Stimulated activated CD8-positive, alpha-beta memory T cell treated with anti-CD3 and anti-CD28 coated beads, Interleukin-4, amount 100 ng/mL, for 48 hours (primary cell): ENCODE data around the gene ATP10B.

Experiments used
- DNase-seq: peaks from one replicate; pipeline ENCODE4 v3.0.0-alpha.2; 2020

ATP10B gene

GRCh38 chr5:160685219-160685618, 166.8 kb downstream of the ATP10B start:
- no peak for DNase-seq

- DNase-seq: no peak
Observed at GRCh38 chr5:160679567-160680309, 172.3 kb downstream of the ATP10B start.

GRCh38 chr5:160675988-160676387, 176.0 kb downstream of the ATP10B start:
- no peak for DNase-seq

- no peak for DNase-seq
Observed at GRCh38 chr5:160674901-160675300, 177.1 kb downstream of the ATP10B start.

GRCh38 chr5:160672521-160672920, 179.5 kb downstream of the ATP10B start:
- no peak for DNase-seq

GRCh38 chr5:160668356-160668755, 183.7 kb downstream of the ATP10B start:
- DNase-seq: no peak

GRCh38 chr5:160667160-160667559, 184.9 kb downstream of the ATP10B start:
- no peak for DNase-seq

GRCh38 chr5:160665460-160665859, 186.6 kb downstream of the ATP10B start:
- DNase-seq: no peak

GRCh38 chr5:160660132-160660531, 191.9 kb downstream of the ATP10B start:
- no peak for DNase-seq

GRCh38 chr5:160657622-160658458, 194.2 kb downstream of the ATP10B start:
- no peak for DNase-seq

GRCh38 chr5:160657068-160657507, 194.9 kb downstream of the ATP10B start:
- DNase-seq: no peak

- no peak for DNase-seq
Observed at GRCh38 chr5:160655717-160656116, 196.3 kb downstream of the ATP10B start.

GRCh38 chr5:160651692-160652645, 200.0 kb downstream of the ATP10B start:
- DNase-seq: no peak

GRCh38 chr5:160649304-160649703, 202.7 kb downstream of the ATP10B start:
- no peak for DNase-seq

- DNase-seq: no peak
Observed at GRCh38 chr5:160646033-160646432, 206.0 kb downstream of the ATP10B start.

- no peak for DNase-seq
Observed at GRCh38 chr5:160643616-160644240, 208.3 kb downstream of the ATP10B start.

- DNase-seq: no peak
Observed at GRCh38 chr5:160641405-160641804, 210.6 kb downstream of the ATP10B start.

- no peak for DNase-seq
Observed at GRCh38 chr5:160640406-160640805, 211.6 kb downstream of the ATP10B start.

GRCh38 chr5:160638161-160638742, 213.8 kb downstream of the ATP10B start:
- DNase-seq: no peak

GRCh38 chr5:160637357-160638090, 214.5 kb downstream of the ATP10B start:
- DNase-seq: no peak

GRCh38 chr5:160635663-160636062, 216.3 kb downstream of the ATP10B start:
- no peak for DNase-seq
